RPMI7951 (cell line): ENCODE measurements around the gene EVX2. TPM values are rescaled to one million over a fixed set of nuclear protein-coding genes. Genes with fewer than 3 reads are reported as not detected.

Source experiments
- DNase-seq: peaks from one replicate; pipeline ENCODE4 v3.0.0-alpha.2; 2012; ENCODE audit warnings: low read depth
- total RNA-seq: library from RNA; depleted of rRNA; stranded (reverse); fragments of >200 nt; shearing (Covaris generic); gene quantifications from 2 replicates; pipeline ENCODE4 v1.2.3, GENCODE V29; 2014

The EVX2 gene
- total RNA-seq, 1 experiment from 2014 or later: not detected

GRCh38 chr2:176082824-176083751, 674 bp downstream of the EVX2 start:
- DNase-seq: no peak

- DNase-seq: no peak
These were observed 1.3 kb downstream of the EVX2 start for GRCh38 chr2:176082525-176082823.

- DNase-seq: no peak
These were observed 1.8 kb downstream of the EVX2 start for GRCh38 chr2:176081837-176082524.

DNA sequence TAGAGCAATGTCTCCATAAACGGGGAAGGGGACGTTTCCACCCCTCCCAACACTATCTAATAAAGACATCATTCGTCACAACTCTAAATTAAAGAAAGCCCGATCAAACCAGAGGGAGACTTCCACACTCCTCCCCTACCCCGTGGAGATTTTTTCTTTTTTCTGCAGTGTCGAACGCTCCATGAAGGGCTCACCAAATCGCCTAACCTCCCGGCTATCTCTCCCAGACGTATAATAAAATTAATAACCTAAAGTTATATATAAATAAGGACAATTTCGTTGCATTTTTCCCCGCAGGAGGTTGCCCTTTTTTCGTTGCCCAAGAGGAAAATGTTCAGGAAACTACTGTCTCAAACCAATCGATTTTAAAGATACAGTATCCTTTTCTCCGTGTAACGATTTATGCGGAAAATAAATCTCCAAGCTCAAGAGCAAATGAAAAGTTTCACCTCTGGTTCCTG, 2.4 kb downstream of the EVX2 start:
- DNase-seq: no peak

GRCh38 chr2:176080540-176081375, 3.0 kb downstream of the EVX2 start:
- peak; percentile 49 for DNase-seq

DNA sequence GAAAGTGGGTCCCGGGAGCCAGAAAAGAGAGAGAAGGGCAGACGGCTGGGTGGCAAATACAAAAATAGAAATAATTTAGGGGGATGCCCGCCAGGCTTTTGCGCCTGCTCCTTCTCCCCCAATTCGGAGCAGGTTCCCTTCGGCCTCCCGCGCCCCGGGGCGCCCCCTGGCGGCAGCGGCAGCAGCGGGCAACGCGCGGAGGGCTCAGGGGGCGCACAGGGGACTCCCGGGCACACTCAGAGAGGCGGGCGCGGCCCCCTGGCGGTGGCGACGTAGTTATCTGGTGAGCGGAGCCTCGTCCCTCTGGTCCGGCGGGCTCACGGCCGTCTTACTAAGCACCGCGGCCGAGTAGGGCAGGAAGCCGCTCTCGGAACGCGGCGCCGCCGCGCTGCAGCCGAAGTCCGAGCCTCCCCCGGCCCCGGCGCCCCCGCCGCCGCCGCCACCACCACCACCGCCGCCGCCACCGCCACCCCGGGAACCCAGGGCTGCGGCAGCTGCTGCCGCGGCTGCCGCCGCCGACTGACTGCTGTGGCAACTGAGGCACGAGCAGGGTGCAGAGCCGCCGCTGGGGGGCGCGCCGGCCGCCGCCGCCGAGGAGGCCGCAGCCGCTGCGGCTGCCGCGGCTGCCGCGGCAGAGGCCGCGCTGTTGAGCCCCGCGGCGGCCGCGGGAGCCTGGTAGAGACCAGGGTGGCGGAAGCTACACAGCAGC, 3.8 kb downstream of the EVX2 start:
- DNase-seq: peak; percentile 62

GRCh38 chr2:176079285-176079830, 4.4 kb downstream of the EVX2 start:
- peak; percentile 6 for DNase-seq

DNA sequence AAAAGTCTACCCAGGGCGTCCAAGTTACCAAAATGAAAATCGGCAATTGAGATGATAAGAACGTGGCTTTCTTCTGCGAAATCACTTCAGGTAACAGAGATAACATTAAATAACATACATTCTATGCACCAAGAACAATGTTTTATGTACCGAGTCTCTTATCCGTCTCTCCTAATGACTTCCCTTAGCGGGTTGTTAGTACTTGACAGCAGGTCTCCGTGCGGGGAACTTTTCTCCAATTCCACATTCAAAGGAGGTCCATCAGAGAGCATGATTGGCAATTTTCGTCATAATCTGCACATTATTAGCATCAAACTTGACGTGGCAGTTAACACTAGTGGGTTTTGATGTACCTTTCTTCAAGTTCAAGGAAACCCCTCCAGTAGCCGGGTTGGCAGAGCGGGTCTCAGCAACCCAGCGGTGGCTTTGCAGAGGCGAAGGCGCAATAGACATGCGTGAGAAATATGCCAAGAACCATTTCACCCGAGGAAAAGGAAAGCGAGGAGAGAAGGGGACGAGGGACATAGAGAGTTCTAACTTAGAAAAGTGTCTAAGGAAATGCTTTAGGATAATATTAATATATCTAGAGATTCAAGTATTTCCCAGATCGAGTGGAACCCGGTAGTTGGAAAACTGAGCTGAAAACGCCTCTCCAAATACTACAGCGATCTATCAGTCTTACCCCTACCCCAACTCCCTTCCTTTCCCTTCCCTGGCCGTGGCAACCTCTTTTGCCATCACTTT, 5.0 kb downstream of the EVX2 start:
- no peak for DNase-seq

- no peak for DNase-seq
These were observed 7.0 kb downstream of the EVX2 start for GRCh38 chr2:176076796-176077195.

DNA sequence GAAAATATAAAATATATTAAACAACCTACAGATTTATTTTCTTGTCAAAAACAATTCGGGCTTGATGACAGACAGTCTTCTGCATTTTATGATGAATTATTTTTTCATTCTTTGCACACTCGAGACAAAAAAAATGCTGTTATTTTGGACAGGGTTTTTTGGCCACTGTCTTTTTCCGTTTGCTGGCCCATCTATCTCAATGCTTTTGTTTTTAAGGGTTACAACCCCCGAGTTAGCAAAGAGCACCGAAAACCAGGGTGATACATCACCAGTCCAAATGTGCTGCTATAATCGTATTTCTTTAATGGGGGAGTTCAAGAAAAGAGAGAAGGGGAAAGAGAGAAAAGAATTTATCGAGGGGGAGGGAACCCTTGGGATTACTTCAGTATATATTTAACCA, 7.7 kb downstream of the EVX2 start:
- DNase-seq: no peak

DNA sequence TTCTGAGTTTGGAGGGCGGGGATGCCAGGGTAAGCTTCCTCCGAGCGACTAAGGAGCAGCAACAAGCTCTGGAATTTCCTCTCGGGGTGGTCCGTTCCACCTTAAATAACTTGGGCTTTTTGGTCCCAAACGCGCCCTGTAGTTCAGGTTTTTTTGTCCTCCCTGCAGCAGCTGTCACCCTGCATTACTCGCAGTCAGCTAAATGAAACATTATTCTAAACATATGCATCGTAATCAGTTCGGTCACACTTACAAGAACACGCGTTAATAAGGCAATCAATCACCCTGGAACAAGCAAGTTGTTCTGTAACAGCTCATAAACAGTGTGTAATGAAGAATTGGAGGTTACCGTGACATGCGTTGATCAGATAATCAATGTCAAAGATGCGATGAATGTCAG, 8.3 kb downstream of the EVX2 start:
- DNase-seq: peak; percentile 60

DNA sequence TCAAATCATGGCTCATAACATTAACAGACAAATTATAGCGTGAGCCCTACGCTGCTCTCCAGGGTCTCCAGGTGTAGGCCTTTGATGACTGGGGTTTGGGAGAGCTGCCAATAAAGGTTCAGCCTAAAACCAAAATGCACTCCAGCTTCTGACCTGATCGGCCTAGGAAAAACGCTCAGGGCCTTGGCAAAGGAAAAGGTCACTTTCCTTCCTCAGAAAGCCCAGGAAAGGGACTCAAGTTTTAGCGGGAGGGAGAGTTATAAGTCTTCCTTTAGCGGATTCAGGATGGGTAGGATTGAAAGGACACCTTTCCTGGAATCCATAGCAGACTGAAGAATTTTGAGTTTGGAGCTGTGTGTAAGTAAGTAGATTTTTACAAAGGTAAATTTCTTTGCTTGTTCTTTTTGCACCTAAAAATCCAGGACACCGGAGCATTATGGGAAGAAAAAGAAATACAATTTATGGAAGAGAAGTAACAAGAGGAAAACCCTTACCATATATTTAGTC, 8.8 kb downstream of the EVX2 start:
- no peak for DNase-seq

DNA sequence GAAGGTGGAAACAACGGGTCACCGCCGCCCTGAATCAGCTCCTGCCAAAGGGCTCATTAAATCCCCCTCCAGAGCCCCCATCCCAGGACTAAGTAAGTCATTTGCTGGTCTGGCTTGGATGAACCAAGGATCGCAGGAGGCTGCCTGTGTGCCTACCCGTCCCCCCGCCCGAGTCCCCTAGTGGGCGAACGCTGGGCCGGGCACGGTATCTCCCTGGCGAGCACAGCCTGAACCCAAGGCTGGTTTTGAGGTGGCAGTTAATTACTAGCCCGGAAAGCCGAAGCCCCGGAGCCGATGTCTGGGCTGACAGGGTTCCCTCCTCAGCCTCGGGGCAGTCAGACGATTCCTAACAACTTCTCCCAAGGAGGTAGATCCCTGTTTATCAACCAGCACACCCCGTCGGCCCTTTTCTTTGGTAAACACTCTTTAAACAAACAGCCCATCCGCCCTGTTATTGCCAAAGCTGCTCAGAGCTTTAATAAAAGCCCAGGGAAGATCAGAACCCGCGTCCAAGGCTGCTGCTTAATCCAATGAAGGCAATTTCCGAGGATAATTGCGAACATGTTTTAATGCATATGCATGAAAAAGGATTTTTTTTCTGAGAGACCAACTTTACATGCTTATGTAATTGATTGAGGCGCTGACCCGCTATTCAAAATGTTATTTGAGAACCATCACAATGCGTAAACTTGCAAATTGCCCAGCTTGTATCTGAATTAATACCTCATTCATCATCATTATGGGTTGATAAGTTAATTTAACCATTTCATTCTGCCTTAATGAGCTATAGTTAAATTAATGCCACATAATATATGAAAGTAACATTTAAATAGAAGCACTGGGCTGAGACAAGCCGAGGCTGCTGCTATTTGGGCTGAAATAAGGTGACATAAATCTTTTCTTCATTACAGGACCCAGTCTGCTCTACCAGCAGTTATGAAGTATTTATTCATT, 10.5 kb downstream of the EVX2 start:
- DNase-seq: no peak

DNA sequence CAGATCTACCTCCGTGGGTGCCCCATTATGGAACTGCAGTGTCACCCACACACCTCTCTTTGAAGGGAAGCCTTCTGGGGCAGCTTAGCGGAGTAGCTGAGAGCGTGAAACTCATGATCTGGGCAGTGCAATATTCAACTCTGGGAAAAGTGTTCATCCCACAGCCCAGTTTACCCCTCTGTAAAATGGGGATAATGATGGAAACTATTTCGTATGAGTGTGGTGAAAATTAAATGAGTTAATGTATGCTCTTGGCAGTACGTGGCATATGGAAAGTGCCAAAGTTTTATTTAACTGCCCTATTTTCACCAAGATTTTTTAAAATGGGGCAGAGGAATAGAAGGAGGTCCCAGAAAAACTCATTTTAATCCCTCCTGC, 11.5 kb downstream of the EVX2 start:
- DNase-seq: no peak

DNA sequence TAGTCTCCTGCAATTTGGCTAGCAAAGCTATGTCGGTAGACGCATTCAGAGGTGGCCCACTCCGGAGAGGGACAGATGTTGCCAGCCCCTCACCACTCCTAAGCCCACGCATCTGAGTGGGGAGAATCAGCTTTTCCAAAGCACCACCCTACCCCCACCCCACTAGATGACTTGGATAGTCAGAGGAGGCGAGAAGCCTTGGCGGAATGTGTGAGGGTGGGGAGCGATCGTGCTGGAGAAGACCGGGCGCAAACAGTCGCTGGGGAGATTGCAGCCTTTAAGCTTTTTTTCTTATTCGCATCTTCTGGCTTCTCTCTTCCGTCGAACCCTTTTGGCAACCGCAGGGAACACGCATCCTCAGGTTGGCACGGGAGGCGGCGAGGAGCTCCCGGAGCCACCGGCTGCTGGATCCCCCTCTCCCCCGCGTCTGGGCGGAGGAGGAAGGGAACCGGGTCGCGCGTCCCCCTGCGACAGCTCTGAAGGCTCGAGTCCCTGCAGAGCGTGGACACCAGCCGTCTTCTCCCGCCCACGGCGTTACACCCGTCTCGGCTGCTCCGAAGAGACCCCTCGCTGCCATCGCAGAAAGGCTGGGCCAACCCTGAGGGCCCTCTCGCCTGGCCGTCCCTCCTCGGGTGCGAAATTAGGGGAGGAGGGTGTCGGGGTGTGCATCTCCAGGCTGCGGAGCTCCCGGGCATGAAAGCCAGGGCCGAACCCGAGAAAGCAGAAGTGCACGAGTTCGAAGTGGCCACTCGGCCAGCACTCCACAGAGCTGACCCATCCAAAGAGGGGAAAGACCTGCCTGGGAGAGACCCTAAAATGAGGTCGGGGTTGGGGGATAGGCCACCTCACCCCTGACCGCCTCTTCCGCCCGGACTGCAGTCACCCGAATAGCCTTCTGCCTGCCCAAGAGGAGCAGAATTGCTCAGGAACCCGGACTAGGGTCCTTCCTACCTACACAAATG, 12.2 kb downstream of the EVX2 start:
- DNase-seq: no peak

GRCh38 chr2:176068419-176068832, 15.3 kb downstream of the EVX2 start:
- DNase-seq: no peak

DNA sequence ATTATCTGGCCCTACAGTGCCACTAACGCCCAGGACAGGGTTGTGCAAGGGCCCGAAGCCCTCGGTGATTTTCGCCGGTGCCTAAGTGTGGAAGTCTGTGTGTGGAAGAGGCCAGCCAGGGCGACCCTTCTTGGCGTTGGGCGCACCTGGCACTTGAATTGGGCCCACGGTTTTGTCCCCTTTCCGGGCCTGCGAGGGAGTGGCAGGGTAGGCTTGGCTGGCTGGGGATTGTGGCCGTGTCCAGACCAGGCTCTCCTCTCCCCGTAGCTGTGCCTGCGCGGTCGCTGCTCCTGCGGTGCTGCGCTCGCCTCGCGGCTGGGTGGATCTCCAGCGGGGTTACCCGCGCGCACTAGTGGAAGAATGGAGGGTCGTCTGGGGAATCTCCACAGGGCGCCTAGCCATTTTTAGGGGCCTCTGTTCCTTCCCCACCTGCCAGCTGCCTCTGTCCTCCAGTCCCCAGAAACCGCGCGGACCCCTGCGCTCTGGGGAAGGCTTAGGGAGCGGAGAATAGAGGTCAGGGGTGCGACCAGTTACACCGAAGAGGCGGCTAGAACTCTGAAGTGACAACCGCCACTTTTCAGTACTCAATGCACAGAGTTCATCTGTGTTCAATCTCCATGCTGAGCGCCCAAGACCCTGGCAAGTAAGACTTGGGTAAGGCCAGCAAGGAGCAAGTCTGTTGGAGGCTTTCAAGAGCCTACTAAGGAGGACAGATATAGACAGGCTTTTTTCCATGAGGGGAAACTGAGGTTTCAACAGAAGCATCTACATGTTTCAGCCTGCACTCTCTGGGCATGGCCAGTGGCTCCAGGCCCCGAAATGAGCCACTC, 16.0 kb downstream of the EVX2 start:
- DNase-seq: no peak
